GM18526 (cell line): Measurements from ENCODE around the gene CCDC30.
A peak's percentile ranks its signal among the peaks of the same experiment; 100 is the strongest.

Source experiments
- POLR2A ChIP-seq: IDR thresholded peaks from 3 replicates; pipeline ENCODE4 v1.6.1; 2011; ENCODE audit not compliant: insufficient read length; ENCODE audit errors: extremely low read depth

CCDC30 gene

GRCh38 chr1:42432714-42433113, 30.4 kb upstream of the CCDC30 start:
- no peak for TF ChIP-seq POLR2A

GRCh38 chr1:42433369-42433768, 29.7 kb upstream of the CCDC30 start:
- no peak for TF ChIP-seq POLR2A

GRCh38 chr1:42434340-42434739, 28.7 kb upstream of the CCDC30 start:
- no peak for TF ChIP-seq POLR2A

GRCh38 chr1:42439940-42440339, 23.1 kb upstream of the CCDC30 start:
- no peak for TF ChIP-seq POLR2A

- TF ChIP-seq POLR2A, result no peak
Measured at GRCh38 chr1:42442662-42443061, 20.4 kb upstream of the CCDC30 start.

- no peak for TF ChIP-seq POLR2A
Measured at GRCh38 chr1:42449256-42449655, 13.8 kb upstream of the CCDC30 start.

- no peak for TF ChIP-seq POLR2A
Measured at GRCh38 chr1:42450061-42450460, 13.0 kb upstream of the CCDC30 start.

GRCh38 chr1:42453386-42453785, 9.7 kb upstream of the CCDC30 start:
- no peak for TF ChIP-seq POLR2A

GRCh38 chr1:42454403-42454802, 8.7 kb upstream of the CCDC30 start:
- TF ChIP-seq POLR2A, result no peak

GRCh38 chr1:42456010-42456753, 6.9 kb upstream of the CCDC30 start, which contains the start of the genes PPCS and ZMYND12:
Gene PPCS (plus strand): TSS chr1:42456543. CDS start chr1:42456566, 23 bp downstream.
Gene ZMYND12 (minus strand): TSS chr1:42456022. CDS start chr1:42455997, 25 bp downstream.
- TF ChIP-seq POLR2A, result peak; percentile 85

- TF ChIP-seq POLR2A, result no peak
Measured at GRCh38 chr1:42456754-42457089, 6.4 kb upstream of the CCDC30 start.

GRCh38 chr1:42461196-42461595, 1.9 kb upstream of the CCDC30 start:
- TF ChIP-seq POLR2A, result no peak

- no peak for TF ChIP-seq POLR2A
Measured at GRCh38 chr1:42463921-42464320, 835 bp downstream of the CCDC30 start.

GRCh38 chr1:42466030-42466429, 2.9 kb downstream of the CCDC30 start:
- TF ChIP-seq POLR2A, result no peak

GRCh38 chr1:42469727-42470126, 6.6 kb downstream of the CCDC30 start:
- no peak for TF ChIP-seq POLR2A

- TF ChIP-seq POLR2A, result no peak
Measured at GRCh38 chr1:42476605-42477004, 13.5 kb downstream of the CCDC30 start.

- no peak for TF ChIP-seq POLR2A
Measured at GRCh38 chr1:42477775-42478174, 14.7 kb downstream of the CCDC30 start.
